ENCODE measurements around the gene SAYSD1. TPM values are rescaled to one million over a fixed set of nuclear protein-coding genes. Genes with fewer than 3 reads are reported as not detected.

SAYSD1 gene
- total RNA-seq, 1 donor from 2014 or later = 11.3 TPM

- DNase-seq (ENCODE audit: low read depth) = no peak
- Histone ChIP-seq H3K4me3 (ENCODE audit: low read depth, low read length) (no peak overlapping the region), H3K36me3 (ENCODE audit: control insufficient read depth, insufficient read depth, low read length) (no peaks in the 10 kb centered on the region), H3K27me3 (ENCODE audit: control insufficient read depth, insufficient read depth, low read length) (no peaks in the 10 kb centered on the region)
- TF ChIP-seq CTCF (IDR thresholded peaks at IDR 0.05; ENCODE audit: insufficient read depth, low read length, poor library complexity, severe bottlenecking) = no peak
Measured at GRCh38 chr6:39068391-39068790, 46.6 kb downstream of the SAYSD1 start.

- no peak for TF ChIP-seq CTCF (IDR thresholded peaks at IDR 0.05; ENCODE audit: insufficient read depth, low read length, poor library complexity, severe bottlenecking)
- Histone ChIP-seq H3K36me3 (ENCODE audit: control insufficient read depth, insufficient read depth, low read length) (no peaks in the 10 kb centered on the region), H3K4me3 (ENCODE audit: low read depth, low read length) (no peak overlapping the region), H3K27me3 (ENCODE audit: control insufficient read depth, insufficient read depth, low read length) (peaks cover 11% of the 10 kb centered on the region)
- no peak for DNase-seq (ENCODE audit: low read depth)
Measured at GRCh38 chr6:39065561-39065960, 49.4 kb downstream of the SAYSD1 start.

GRCh38 chr6:39063526-39063925 lies 51.5 kb downstream of the SAYSD1 start:
- no peak overlapping the region for H3K4me3 ChIP-seq (ENCODE audit: low read depth, low read length)
- no peak for TF ChIP-seq CTCF (IDR thresholded peaks at IDR 0.05; ENCODE audit: insufficient read depth, low read length, poor library complexity, severe bottlenecking)
- H3K27me3 ChIP-seq (ENCODE audit: control insufficient read depth, insufficient read depth, low read length) = peaks cover 13% of the 10 kb centered on the region
- no peak for DNase-seq (ENCODE audit: low read depth)
- H3K36me3 ChIP-seq (ENCODE audit: control insufficient read depth, insufficient read depth, low read length) = no peaks in the 10 kb centered on the region

- Histone ChIP-seq H3K4me3 (ENCODE audit: low read depth, low read length) (no peak overlapping the region), H3K36me3 (ENCODE audit: control insufficient read depth, insufficient read depth, low read length) (no peaks in the 10 kb centered on the region), H3K27me3 (ENCODE audit: control insufficient read depth, insufficient read depth, low read length) (peaks cover 13% of the 10 kb centered on the region)
- DNase-seq (ENCODE audit: low read depth) = no peak
- TF ChIP-seq CTCF (IDR thresholded peaks at IDR 0.05; ENCODE audit: insufficient read depth, low read length, poor library complexity, severe bottlenecking) = no peak
Measured at GRCh38 chr6:39062014-39062740, 52.8 kb downstream of the SAYSD1 start.

GRCh38 chr6:39061588-39061987 lies 53.4 kb downstream of the SAYSD1 start:
- H3K27me3 ChIP-seq (ENCODE audit: control insufficient read depth, insufficient read depth, low read length) = peaks cover 13% of the 10 kb centered on the region
- DNase-seq (ENCODE audit: low read depth) = no peak
- H3K4me3 ChIP-seq (ENCODE audit: low read depth, low read length) = no peak overlapping the region
- no peak for TF ChIP-seq CTCF (IDR thresholded peaks at IDR 0.05; ENCODE audit: insufficient read depth, low read length, poor library complexity, severe bottlenecking)
- H3K36me3 ChIP-seq (ENCODE audit: control insufficient read depth, insufficient read depth, low read length) = no peaks in the 10 kb centered on the region

- no peaks in the 10 kb centered on the region for H3K36me3 ChIP-seq (ENCODE audit: control insufficient read depth, insufficient read depth, low read length)
- DNase-seq (ENCODE audit: low read depth) = no peak
- TF ChIP-seq CTCF (IDR thresholded peaks at IDR 0.05; ENCODE audit: insufficient read depth, low read length, poor library complexity, severe bottlenecking) = no peak
- peaks cover 13% of the 10 kb centered on the region for H3K27me3 ChIP-seq (ENCODE audit: control insufficient read depth, insufficient read depth, low read length)
- no peak overlapping the region for H3K4me3 ChIP-seq (ENCODE audit: low read depth, low read length)
Measured at GRCh38 chr6:39061182-39061581, 53.8 kb downstream of the SAYSD1 start.
